ENCODE data around the gene ABHD18. TPM values are rescaled to one million over a fixed set of nuclear protein-coding genes. Genes with fewer than 3 reads are reported as not detected.

The ABHD18 gene
- 10 to 100 TPM in 2 of 4 donors, 1 to 10 TPM in 2; 8.2 to 13.0 (median 10.7) TPM for total RNA-seq

DNA sequence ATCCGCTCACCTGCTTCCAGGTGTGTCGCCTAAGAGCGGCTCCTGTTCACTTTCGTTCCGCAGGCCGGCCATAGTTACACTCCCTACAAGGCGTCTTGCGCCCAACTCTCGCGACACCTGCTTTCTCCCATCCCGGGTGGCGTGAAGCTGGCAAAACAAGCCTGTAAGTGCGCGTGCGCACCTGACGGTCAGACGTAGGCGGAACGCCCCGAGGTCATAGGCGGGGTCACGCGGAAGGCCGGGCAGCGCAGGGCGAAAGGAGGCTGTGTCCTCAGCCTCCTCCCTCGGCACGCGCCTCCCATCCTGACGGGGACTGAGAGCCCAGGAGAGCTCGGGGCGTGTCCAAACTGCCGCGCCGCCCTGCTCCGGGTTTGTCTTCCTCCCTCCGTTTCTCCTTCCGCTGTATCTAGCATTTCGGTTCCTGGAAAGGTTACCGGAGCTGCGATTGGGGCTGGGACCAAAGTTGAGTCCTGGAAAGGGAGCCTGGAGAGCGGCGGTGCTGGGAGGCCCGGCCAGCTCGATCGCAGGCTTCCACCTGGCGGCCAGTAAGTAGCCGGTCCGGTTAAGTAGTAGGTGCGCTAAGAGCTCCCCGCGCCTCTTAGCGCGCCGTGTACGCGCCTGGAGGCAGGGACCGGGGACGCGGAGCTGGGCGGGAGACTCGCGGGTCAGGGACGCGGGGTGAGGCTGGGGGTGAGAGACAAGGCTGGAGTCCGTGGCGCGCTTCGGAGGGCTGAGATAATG lies at the start of gene ABHD18, which contains the start of gene MFSD8:
ABHD18 (plus strand) TSS at position 345 of the 741 bp plus-strand sequence. CDS start 17,550 bp downstream, outside the sequence.
MFSD8 (minus strand) TSS at position 112 of the 741 bp plus-strand sequence; CDS start at position 72, 40 bp downstream.
- TF ChIP-seq, protein P1, sequence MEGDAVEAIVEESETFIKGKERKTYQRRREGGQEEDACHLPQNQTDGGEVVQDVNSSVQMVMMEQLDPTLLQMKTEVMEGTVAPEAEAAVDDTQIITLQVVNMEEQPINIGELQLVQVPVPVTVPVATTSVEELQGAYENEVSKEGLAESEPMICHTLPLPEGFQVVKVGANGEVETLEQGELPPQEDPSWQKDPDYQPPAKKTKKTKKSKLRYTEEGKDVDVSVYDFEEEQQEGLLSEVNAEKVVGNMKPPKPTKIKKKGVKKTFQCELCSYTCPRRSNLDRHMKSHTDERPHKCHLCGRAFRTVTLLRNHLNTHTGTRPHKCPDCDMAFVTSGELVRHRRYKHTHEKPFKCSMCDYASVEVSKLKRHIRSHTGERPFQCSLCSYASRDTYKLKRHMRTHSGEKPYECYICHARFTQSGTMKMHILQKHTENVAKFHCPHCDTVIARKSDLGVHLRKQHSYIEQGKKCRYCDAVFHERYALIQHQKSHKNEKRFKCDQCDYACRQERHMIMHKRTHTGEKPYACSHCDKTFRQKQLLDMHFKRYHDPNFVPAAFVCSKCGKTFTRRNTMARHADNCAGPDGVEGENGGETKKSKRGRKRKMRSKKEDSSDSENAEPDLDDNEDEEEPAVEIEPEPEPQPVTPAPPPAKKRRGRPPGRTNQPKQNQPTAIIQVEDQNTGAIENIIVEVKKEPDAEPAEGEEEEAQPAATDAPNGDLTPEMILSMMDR (IDR thresholded peaks at IDR 0.05; ENCODE audit: low read depth): no peak

DNA sequence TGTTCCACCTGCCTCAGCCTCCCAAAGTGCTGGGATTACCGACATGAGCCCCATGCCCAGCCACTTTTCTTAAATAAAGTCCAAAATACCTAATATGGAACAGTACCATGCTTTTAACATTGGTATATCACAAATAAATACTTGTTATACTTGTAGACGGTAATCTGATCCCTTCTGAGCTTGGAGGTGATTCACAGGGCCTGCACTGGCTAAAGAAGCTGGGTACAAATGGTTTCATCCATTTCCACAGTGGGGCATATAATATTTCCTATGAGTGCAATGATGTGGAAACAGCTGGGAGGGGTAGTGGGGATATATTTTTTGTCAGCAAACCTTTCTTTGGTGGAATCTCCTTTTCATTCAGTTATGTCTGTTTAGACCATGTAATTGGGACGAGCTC lies 48.7 kb upstream of the ABHD18 start:
- TF ChIP-seq, protein P1 (IDR thresholded peaks at IDR 0.05; ENCODE audit: low read depth): no peak

DNA sequence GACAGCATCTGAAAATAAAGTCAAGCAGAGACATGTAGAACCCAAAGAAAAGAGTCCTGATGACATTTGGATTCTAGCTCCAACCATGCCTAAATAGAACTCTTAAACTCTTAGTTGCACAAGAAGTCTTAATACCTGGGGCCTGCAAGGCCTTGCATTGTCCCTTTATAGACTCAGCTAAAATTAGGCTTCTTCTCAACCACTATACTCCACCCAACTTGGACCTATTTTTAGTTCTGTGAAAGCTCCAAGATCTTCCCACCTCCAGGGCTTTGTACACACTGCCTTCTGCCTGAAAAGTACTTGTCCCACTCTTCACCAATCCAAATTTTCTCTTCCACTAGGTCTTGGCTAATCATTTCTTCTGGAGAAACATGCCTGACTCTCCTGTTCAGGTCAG lies 48.1 kb upstream of the ABHD18 start:
- TF ChIP-seq, protein P1 (IDR thresholded peaks at IDR 0.05; ENCODE audit: low read depth): no peak

DNA sequence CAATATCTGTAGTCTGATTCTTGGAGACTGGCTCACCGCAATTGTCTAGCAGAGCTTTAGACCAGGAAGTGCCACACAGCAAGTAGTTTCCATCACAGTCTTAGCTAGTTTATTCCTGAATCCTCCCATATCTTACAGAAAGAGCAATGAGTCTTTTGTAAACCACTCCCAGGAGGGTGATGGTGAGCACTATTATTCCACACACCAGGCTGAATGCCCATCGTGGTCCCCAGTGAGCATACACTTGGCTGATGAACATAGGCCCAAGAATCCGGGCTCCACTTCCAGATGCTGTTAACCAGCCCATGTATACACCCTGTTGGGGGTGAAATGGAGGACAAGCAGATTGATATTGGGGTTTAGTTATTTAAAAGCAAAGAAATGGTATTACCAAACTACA lies 44.7 kb upstream of the ABHD18 start:
- TF ChIP-seq, protein P1 (IDR thresholded peaks at IDR 0.05; ENCODE audit: low read depth): no peak

DNA sequence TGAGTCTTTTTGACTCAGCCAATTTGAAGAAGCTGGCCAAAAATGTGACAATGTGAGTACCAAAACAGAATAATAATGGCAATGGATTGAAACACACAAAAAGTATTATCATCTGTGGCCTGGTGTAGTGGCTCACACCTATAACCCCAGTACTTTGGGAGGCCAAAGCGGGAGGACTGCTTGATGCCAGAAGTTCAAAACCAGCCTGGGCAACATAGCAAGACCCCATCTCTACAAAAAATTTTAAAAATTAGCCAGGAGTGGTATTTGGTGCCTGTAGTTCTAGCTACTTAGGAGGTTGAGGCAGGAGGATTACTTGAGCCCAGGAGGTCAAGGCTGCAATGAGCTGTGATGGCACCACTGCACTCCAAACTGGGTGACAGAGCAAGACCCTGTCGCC lies 43.0 kb upstream of the ABHD18 start:
- TF ChIP-seq, protein P1 (IDR thresholded peaks at IDR 0.05; ENCODE audit: low read depth): no peak

DNA sequence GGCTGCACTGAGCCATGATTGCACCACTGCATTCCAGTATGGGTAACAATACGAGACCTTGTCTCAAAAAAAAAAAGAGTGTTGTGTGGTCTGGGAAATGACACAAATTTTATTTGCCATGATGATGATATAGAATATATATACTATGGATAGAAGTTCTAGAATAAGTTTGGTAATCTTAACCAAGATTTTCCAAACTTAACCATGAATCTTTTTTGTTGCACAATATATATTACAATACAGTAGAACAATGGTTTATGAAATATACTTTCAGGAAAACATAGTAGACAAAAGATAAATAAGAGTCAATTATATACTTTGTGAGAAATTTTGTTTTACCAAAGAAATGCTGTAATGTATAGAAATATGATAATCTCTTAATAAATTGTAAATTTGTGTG lies 35.0 kb upstream of the ABHD18 start:
- TF ChIP-seq, protein P1 (IDR thresholded peaks at IDR 0.05; ENCODE audit: low read depth): no peak

DNA sequence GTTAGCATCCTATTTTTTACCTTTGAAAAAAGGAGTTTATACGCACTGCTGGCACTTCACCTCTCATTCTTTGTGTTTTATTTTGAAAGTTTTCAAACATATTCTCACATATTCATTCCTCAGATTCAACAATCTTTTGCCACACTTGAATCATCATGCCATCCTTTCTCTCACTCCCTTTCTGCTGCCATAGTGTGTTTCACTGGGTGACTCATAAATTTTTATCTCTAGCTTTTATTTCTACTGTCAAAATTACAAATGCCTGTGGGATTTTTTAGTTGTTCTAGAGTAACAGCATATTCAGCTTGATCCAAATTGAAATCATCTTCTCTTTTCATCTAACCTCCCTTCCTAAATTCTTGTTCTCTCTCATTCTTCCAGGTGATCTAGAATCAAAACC lies 28.2 kb upstream of the ABHD18 start:
- TF ChIP-seq, protein P1 (IDR thresholded peaks at IDR 0.05; ENCODE audit: low read depth): no peak
